ENCODE measurements around the gene ASTE1. TPM values are rescaled to one million over a fixed set of nuclear protein-coding genes. Genes with fewer than 3 reads are reported as not detected.
"Not testable (repeated sequence)": the region's sequence is repeated elsewhere in the genome, so short reads cannot be mapped to it uniquely, and the experiment has no call there.

The ASTE1 gene
- 25.5 TPM for total RNA-seq

DNA sequence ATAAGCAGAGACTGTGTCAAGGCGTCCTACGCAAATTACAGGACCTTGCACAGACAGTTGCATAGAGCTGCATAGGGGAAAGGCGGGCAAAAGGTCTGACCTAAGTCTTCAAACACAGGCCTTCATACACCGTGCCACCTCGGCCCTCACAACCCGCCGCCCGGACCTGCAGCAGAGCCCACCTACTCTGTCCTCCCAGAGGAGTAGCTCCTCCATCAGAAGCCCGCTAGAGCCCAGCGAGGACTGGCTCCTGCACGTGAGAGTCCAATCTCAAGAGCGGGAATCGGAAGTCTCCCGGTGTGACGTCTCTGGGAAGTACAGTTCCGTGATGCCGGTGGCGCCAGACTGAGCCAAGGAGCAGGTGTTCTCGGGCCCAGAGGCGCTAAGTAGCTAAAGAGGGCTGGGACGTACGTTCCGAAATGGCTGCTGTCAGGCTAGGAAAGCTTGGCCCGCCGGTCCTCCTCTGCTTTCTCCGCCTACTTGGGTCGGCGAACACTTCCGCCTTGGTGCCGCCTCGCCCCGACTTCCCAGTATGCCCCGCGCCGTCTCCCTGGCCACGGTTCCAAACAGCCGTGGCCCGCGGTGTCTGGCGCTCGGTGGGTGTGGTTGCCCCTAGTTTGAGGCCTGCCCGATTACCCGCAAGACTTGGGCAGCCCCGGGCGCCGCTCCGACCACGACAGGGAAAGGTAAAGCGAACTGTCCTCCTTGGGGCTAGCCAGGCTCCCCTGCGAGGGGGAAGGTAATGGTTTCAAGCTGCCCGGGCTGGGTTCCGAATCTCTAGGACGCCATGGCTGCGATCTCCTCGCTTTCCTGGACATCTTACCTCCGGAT, at the start of gene ASTE1, which contains the start of gene NEK11:
Gene ASTE1 (minus strand): TSS at position 505 of the 831 bp plus-strand sequence. CDS start 1,519 bp downstream, outside the sequence.
Gene NEK11 (plus strand): TSS at position 557 of the 831 bp plus-strand sequence. CDS start 2,832 bp downstream, outside the sequence.
- Histone ChIP-seq H3K9me3 (ENCODE audit: low read depth, low read length) (no peaks in the 10 kb centered on the region), H3K4me1 (ENCODE audit: insufficient read depth, low read length) (peaks cover 34% of the 10 kb centered on the region), H3K4me3 (ENCODE audit: low read length) (peak within 1 kb of the TSS; percentile 84), H3K27me3 (ENCODE audit: insufficient read depth, low read length) (no peaks in the 10 kb centered on the region)

DNA sequence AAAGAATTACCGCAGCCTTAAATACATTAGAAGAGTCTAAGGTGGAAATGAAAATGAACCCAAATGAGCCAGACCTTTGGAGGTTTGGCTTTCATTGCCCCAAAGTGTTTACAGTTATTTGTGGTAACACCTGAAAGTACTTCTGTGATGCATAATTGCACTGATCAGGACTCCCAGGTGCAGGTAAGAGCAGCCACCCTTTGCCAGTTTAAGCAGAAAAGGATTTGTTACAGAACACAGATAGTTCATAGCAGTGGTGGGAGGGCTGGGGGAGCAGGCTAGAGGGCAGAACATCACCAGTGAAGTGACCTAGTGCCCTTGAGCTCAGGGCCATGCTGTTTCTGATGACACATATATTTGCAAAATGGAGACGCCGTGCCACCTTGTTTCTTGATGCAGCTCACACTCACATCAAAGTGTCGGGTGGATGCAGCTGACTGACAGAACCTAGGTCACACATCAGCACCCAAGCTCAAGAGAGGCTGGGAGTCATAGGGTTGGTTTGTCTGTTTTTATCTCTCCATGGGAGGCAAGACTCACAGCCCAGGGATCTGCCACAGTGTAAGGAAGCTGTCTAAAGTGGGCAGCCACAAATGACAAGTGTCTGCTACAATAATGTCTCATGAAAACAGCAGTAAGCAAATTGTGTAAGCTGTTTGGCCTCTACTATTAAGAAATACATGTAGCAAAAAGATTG, 49.2 kb upstream of the ASTE1 start:
- Histone ChIP-seq H3K9me3 (ENCODE audit: low read depth, low read length) (no peaks in the 10 kb centered on the region), H3K27me3 (ENCODE audit: insufficient read depth, low read length) (no peaks in the 10 kb centered on the region), H3K4me3 (ENCODE audit: low read length) (no peak overlapping the region), H3K4me1 (ENCODE audit: insufficient read depth, low read length) (no peaks in the 10 kb centered on the region)

GRCh38 chr3:131072845-131073244, 46.2 kb upstream of the ASTE1 start:
- no peaks in the 10 kb centered on the region for H3K27me3 ChIP-seq (ENCODE audit: insufficient read depth, low read length)
- H3K4me1 ChIP-seq (ENCODE audit: insufficient read depth, low read length), result no peaks in the 10 kb centered on the region
- H3K4me3 ChIP-seq (ENCODE audit: low read length), result no peak overlapping the region
- H3K9me3 ChIP-seq (ENCODE audit: low read depth, low read length), result no peaks in the 10 kb centered on the region

DNA sequence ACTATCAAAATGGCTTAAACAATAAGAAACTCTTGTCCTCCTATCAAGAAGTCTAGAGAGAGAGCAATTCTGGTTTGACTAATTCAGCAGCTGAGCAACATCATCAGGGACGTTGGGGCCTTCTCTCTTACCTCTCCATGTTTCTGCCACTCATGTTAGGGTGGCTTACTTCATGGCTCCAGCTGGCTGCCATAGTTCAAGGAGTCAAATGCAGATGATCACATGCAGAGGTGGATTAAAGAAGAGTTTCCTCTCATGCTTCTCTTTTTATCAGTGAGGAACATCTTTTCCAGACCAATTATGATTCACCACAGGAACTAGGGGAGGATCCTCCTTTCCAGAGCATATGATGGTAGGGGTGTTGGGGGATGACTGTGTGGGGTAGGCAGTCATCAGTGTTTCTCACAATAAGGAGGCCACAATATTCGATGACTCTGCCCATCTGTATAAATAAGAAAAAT, 45.5 kb upstream of the ASTE1 start:
- H3K4me1 ChIP-seq (ENCODE audit: insufficient read depth, low read length), result no peaks in the 10 kb centered on the region
- H3K4me3 ChIP-seq (ENCODE audit: low read length), result no peak overlapping the region
- H3K27me3 ChIP-seq (ENCODE audit: insufficient read depth, low read length), result no peaks in the 10 kb centered on the region
- no peaks in the 10 kb centered on the region for H3K9me3 ChIP-seq (ENCODE audit: low read depth, low read length)

- no peak overlapping the region for H3K4me3 ChIP-seq (ENCODE audit: low read length)
- H3K9me3 ChIP-seq (ENCODE audit: low read depth, low read length), result no peaks in the 10 kb centered on the region
- H3K27me3 ChIP-seq (ENCODE audit: insufficient read depth, low read length), result no peaks in the 10 kb centered on the region
- no peaks in the 10 kb centered on the region for H3K4me1 ChIP-seq (ENCODE audit: insufficient read depth, low read length)
These were observed 41.4 kb upstream of the ASTE1 start for GRCh38 chr3:131067983-131068382.

GRCh38 chr3:131053043-131053859, 26.6 kb upstream of the ASTE1 start:
- H3K9me3 ChIP-seq (ENCODE audit: low read depth, low read length), result no peaks in the 10 kb centered on the region
- H3K27me3 ChIP-seq (ENCODE audit: insufficient read depth, low read length), result no peaks in the 10 kb centered on the region
- H3K4me3 ChIP-seq (ENCODE audit: low read length), result no peak overlapping the region
- no peaks in the 10 kb centered on the region for H3K4me1 ChIP-seq (ENCODE audit: insufficient read depth, low read length)

DNA sequence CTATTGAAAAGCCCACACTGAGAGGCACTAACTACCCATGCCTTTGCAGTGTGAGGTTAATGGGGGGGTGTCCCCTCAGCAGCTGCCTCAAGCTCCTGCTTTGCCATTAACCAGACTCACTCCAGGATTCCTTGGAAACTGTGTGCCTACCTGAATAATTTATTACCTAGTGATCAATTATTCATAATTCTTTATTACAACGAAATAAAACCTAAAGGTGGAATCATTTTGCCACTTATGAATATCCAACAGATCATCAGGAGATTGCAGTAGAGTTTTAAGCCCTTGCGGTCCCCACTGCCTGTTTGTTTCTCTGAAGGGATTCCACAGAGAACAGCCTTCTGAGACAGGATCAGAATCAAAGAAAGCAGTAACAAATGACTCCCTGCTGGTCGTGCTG, 23.4 kb upstream of the ASTE1 start:
- no peak overlapping the region for H3K4me3 ChIP-seq (ENCODE audit: low read length)
- H3K9me3 ChIP-seq (ENCODE audit: low read depth, low read length), result no peaks in the 10 kb centered on the region
- no peaks in the 10 kb centered on the region for H3K4me1 ChIP-seq (ENCODE audit: insufficient read depth, low read length)
- H3K27me3 ChIP-seq (ENCODE audit: insufficient read depth, low read length), result no peaks in the 10 kb centered on the region

DNA sequence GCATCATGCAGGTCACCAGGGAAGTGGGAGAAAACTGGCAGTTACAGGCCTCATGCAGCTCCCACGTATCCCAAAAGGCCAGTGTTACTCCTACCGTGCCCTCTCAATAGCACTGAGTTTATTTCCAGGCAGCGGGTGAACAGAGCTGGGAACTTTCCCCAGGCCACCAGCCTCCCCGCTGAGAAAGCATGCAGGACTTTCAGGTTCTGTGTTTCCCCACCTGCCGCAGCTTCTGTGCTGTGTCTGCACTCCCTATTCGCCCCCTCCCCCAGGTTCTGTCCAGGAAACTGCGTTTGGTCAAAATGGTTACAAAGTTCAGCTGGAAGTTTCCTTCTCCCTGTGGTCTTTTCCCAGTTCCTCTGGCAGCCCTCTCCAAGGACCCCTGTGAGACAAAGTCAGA, 21.4 kb upstream of the ASTE1 start:
- Histone ChIP-seq H3K4me3 (ENCODE audit: low read length) (no peak overlapping the region), H3K4me1 (ENCODE audit: insufficient read depth, low read length) (no peaks in the 10 kb centered on the region), H3K9me3 (ENCODE audit: low read depth, low read length) (no peaks in the 10 kb centered on the region), H3K27me3 (ENCODE audit: insufficient read depth, low read length) (no peaks in the 10 kb centered on the region)

- H3K9me3 ChIP-seq (ENCODE audit: low read depth, low read length), result no peaks in the 10 kb centered on the region
- no peak overlapping the region for H3K4me3 ChIP-seq (ENCODE audit: low read length)
- H3K4me1 ChIP-seq (ENCODE audit: insufficient read depth, low read length), result peaks cover 3% of the 10 kb centered on the region
- no peaks in the 10 kb centered on the region for H3K27me3 ChIP-seq (ENCODE audit: insufficient read depth, low read length)
These were observed 21.0 kb upstream of the ASTE1 start for GRCh38 chr3:131047582-131047981.

DNA sequence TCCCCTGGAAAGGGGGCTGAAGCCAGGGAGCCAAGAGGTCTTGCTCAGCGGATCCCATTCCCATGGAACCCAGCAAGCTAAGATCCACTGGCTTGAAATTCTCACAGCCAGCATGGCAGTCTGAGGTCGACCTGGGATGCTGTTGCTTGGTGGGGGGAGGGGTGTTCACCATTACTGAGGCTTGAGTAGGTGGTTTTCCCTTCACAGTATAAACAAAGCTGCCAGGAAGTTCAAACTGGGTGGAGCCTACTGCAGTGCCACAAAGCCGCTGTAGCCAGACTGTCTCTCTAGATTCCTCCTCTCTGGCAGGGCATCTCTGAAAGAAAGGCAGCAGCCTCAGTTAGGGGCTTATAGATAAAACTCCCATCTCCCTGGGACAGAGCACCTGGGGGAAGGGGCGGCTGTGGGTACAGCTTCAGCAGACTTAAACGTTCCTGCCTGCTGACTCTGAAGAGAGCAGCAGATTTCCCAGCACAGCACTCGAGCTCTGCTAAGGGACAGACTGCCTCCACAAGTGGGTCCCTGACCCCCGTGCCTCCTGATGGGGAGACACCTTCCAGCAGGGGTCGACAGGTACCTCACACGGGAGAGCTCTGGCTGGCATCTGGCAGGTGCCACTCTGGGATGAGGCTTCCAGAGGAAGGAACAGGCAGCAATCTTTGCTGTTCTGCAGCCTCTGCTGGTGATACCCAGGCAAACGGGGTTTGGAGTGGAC, 15.8 kb upstream of the ASTE1 start:
- H3K4me1 ChIP-seq (ENCODE audit: insufficient read depth, low read length); H3K9me3 ChIP-seq (ENCODE audit: low read depth, low read length); H3K27me3 ChIP-seq (ENCODE audit: insufficient read depth, low read length); H3K4me3 ChIP-seq (ENCODE audit: low read length): not testable (repeated sequence)

GRCh38 chr3:131038326-131038725, 11.7 kb upstream of the ASTE1 start:
- Histone ChIP-seq H3K4me3 (ENCODE audit: low read length) (no peak overlapping the region), H3K27me3 (ENCODE audit: insufficient read depth, low read length) (no peaks in the 10 kb centered on the region), H3K4me1 (ENCODE audit: insufficient read depth, low read length) (peaks cover 5% of the 10 kb centered on the region), H3K9me3 (ENCODE audit: low read depth, low read length) (no peaks in the 10 kb centered on the region)

DNA sequence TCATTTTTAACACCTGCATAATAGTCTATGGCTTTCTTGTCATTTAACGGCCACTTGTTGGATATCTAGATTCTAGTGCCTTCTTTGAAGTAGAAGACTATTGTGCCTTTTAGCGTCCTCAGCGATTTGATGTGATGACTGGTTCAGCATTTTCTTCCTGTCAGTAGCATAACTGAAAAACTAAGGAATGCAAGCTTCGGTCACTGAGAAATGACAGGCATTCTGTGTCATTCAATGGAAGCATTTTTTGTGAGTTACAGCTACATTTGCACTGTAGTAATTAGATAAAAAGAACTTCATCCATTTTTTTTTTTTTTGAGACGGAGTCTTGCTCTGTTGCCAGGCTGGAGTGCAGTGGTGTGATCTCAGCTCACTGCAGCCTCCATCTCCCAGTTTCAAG, 10.4 kb upstream of the ASTE1 start:
- H3K9me3 ChIP-seq (ENCODE audit: low read depth, low read length), result no peaks in the 10 kb centered on the region
- no peaks in the 10 kb centered on the region for H3K4me1 ChIP-seq (ENCODE audit: insufficient read depth, low read length)
- no peak overlapping the region for H3K4me3 ChIP-seq (ENCODE audit: low read length)
- H3K27me3 ChIP-seq (ENCODE audit: insufficient read depth, low read length), result no peaks in the 10 kb centered on the region

GRCh38 chr3:131036200-131036816, 9.7 kb upstream of the ASTE1 start:
- Histone ChIP-seq H3K27me3 (ENCODE audit: insufficient read depth, low read length) (no peaks in the 10 kb centered on the region), H3K9me3 (ENCODE audit: low read depth, low read length) (no peaks in the 10 kb centered on the region), H3K4me1 (ENCODE audit: insufficient read depth, low read length) (no peaks in the 10 kb centered on the region), H3K4me3 (ENCODE audit: low read length) (no peak overlapping the region)

DNA sequence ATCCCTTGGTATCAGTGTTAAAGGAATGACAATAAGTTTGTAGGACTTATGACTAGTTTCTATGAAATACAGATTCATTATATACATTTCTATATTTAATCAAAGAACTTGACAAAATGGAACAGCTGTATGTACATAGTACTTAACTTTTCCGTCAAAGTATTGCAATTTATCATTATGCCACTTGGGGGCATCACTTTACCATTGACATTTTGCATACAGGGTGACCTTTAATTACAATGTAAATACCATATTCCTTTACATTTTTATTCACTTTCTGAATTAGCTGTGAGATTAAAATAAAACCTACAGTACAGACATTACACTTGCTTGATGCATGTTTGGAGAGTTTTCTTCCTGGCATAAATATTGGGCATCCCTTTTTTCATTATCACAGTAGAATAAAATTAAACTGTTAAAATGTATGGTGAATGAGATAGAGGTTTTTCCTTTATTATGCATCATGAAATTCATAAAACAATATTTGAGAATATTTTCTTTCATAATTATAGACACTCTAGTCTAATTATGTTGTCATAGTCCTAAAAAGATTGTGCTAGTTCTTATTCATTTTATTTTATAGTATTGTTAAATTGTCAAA, 7.0 kb upstream of the ASTE1 start:
- Histone ChIP-seq H3K4me1 (ENCODE audit: insufficient read depth, low read length) (no peaks in the 10 kb centered on the region), H3K9me3 (ENCODE audit: low read depth, low read length) (no peaks in the 10 kb centered on the region), H3K27me3 (ENCODE audit: insufficient read depth, low read length) (no peaks in the 10 kb centered on the region), H3K4me3 (ENCODE audit: low read length) (no peak overlapping the region)

All from mononuclear cell (primary cell).